ENCODE data around the gene TSPAN16. TPM values are rescaled to one million over a fixed set of nuclear protein-coding genes. Genes with fewer than 3 reads are reported as not detected.

Gene TSPAN16
- total and polyA plus RNA-seq, 10 donors = not detected

DNA sequence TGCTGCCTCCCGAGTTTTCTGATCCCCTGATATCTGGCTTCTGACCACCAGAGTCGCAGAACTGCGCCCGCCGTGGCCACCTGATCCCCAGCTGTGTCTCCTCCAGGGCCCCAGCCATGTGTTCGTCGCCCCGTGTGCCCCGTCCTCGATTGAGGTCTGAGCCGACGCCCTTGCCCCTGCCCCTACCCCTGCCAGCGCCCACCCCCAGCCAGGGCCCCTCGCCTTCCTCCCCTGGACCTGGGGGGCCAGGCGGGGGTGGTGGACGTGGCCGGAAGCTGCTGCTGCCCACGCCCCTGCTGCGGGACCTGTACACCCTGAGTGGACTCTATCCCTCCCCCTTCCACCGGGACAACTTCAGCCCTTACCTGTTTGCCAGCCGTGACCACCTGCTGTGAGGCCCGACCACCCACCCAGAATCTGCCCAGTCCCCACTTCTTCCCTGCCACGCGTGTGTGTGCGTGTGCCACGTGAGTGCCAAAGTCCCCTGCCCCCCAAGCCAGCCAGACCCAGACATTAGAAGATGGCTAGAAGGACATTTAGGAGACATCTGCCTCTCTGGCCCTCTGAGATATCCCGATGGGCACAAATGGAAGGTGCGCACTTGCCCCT is 68.4 kb downstream of the TSPAN16 start:
- TF ChIP-seq POLR2A (IDR thresholded peaks at IDR 0.05) (no peak), POLR2AphosphoS5 (IDR thresholded peaks at IDR 0.05) (no peak)
- TF ChIP-seq, protein P1, sequence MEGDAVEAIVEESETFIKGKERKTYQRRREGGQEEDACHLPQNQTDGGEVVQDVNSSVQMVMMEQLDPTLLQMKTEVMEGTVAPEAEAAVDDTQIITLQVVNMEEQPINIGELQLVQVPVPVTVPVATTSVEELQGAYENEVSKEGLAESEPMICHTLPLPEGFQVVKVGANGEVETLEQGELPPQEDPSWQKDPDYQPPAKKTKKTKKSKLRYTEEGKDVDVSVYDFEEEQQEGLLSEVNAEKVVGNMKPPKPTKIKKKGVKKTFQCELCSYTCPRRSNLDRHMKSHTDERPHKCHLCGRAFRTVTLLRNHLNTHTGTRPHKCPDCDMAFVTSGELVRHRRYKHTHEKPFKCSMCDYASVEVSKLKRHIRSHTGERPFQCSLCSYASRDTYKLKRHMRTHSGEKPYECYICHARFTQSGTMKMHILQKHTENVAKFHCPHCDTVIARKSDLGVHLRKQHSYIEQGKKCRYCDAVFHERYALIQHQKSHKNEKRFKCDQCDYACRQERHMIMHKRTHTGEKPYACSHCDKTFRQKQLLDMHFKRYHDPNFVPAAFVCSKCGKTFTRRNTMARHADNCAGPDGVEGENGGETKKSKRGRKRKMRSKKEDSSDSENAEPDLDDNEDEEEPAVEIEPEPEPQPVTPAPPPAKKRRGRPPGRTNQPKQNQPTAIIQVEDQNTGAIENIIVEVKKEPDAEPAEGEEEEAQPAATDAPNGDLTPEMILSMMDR (IDR thresholded peaks at IDR 0.05 in 8 of 11, conservative IDR thresholded peaks at IDR 0.05 in 3 of 11) = no peak
- H3K36me3 ChIP-seq = peaks cover 0 to 98% (median 25%) of the 10 kb centered on the region in 6 donors
- no peaks in the 10 kb centered on the region for H3K27me3 ChIP-seq (replicated peaks in 1 of 7)
- DNase-seq = no peak
- no peak overlapping the region for H3K4me3 ChIP-seq
- H3K4me1 ChIP-seq = peaks cover 0 to 18% (median 5%) of the 10 kb centered on the region in 6 donors
- 88 to 95% (median 94%) methylated on average over 23 to 28 of the region's 28 CpGs for WGBS, 5 donors
- no peak overlapping the region for H3K27ac ChIP-seq
- no peaks in the 10 kb centered on the region for H3K9me3 ChIP-seq
- intact Hi-C loops (cut with DNase I; ENCODE audit: low total_unique reads) = no loop called here

DNA sequence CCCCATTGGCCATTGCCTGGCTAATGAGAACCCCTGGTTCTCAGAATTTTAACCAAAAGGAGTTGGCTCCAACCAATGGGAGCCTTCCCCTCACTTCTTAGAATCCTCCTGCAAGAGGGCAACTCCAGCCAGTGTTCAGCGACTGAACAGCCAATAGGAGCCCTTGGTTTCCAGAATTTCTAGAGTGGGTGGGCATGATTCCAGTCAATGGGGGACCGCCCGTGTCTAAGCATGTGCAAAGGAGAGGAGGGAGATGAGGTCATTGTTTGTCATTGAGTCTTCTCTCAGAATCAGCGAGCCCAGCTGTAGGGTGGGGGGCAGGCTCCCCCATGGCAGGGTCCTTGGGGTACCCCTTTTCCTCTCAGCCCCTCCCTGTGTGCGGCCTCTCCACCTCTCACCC is 69.0 kb downstream of the TSPAN16 start:
- 86 to 93% (median 88%) methylated on average over 4 to 5 of the region's 5 CpGs for WGBS, 5 donors
- intact Hi-C loops (cut with DNase I; ENCODE audit: low total_unique reads) = no loop called here
- Histone ChIP-seq H3K27me3 (replicated peaks in 1 of 7) (no peaks in the 10 kb centered on the region), H3K9me3 (no peaks in the 10 kb centered on the region), H3K4me1 (peaks cover 0 to 18% (median 5%) of the 10 kb centered on the region in 6 donors), H3K4me3 (no peak overlapping the region), H3K36me3 (peaks cover 0 to 98% (median 25%) of the 10 kb centered on the region in 6 donors), H3K27ac (no peak overlapping the region)
- DNase-seq = no peak
- TF ChIP-seq, protein P1 (IDR thresholded peaks at IDR 0.05 in 8 of 11, conservative IDR thresholded peaks at IDR 0.05 in 3 of 11) = no peak
- no peak for TF ChIP-seq POLR2A (IDR thresholded peaks at IDR 0.05)
- no peak for TF ChIP-seq POLR2AphosphoS5 (IDR thresholded peaks at IDR 0.05)

Other genes with a start within 250 kb of the TSPAN16 start
- gene LDLR, start 206.7 kb upstream of the TSPAN16 start, total RNA-seq = 100 to 1,000 TPM in 1 of 7 donors, 10 to 100 TPM in 6; 17.9 to 117 (median 49.0) TPM
- 10 to 100 TPM in 1 of 3 donors, 1 to 10 TPM in 2; 7.0 to 15.7 (median 7.8) TPM for gene LDLR, start 206.7 kb upstream of the TSPAN16 start, polyA plus RNA-seq
- 1 to 10 TPM; 2.0 to 9.7 (median 3.6) TPM for gene SPC24, start 140.4 kb upstream of the TSPAN16 start, total RNA-seq
- 1 to 10 TPM; 1.7 to 4.4 (median 3.9) TPM for gene SPC24, start 140.4 kb upstream of the TSPAN16 start, polyA plus RNA-seq
- gene KANK2, start 98.6 kb upstream of the TSPAN16 start, total RNA-seq = 100 to 1,000 TPM in 4 of 7 donors, 10 to 100 TPM in 3; 47.7 to 144 (median 117) TPM
- gene KANK2, start 98.6 kb upstream of the TSPAN16 start, polyA plus RNA-seq = 10 to 100 TPM; 16.3 to 34.9 (median 20.1) TPM
- not detected for gene ANGPTL8, start 56.5 kb upstream of the TSPAN16 start, total RNA-seq
- under 1 TPM in 1 of 3 donors, not detected in 2; 0.30 TPM for gene ANGPTL8, start 56.5 kb upstream of the TSPAN16 start, polyA plus RNA-seq
- gene DOCK6, start 33.6 kb upstream of the TSPAN16 start, total RNA-seq = 100 to 1,000 TPM in 1 of 7 donors, 10 to 100 TPM in 6; 26.2 to 105 (median 57.3) TPM
- 10 to 100 TPM; 12.5 to 45.8 (median 40.2) TPM for gene DOCK6, start 33.6 kb upstream of the TSPAN16 start, polyA plus RNA-seq
- 10 to 100 TPM; 26.7 to 51.3 (median 43.5) TPM for gene RAB3D, start 43.5 kb downstream of the TSPAN16 start, total RNA-seq
- gene RAB3D, start 43.5 kb downstream of the TSPAN16 start, polyA plus RNA-seq = 1 to 10 TPM; 2.5 to 6.4 (median 3.3) TPM
- 100 to 1,000 TPM in 3 of 7 donors, 10 to 100 TPM in 4; 44.1 to 143 (median 54.2) TPM for gene TMEM205, start 50.1 kb downstream of the TSPAN16 start, total RNA-seq
- gene TMEM205, start 50.1 kb downstream of the TSPAN16 start, polyA plus RNA-seq = 10 to 100 TPM; 65.8 to 82.0 (median 73.4) TPM
- gene CCDC159, start 50.4 kb downstream of the TSPAN16 start, total RNA-seq = 10 to 100 TPM; 40.1 to 57.5 (median 51.3) TPM
- 10 to 100 TPM; 34.7 to 83.7 (median 73.9) TPM for gene CCDC159, start 50.4 kb downstream of the TSPAN16 start, polyA plus RNA-seq
- 10 to 100 TPM; 19.0 to 41.0 (median 26.6) TPM for gene PLPPR2, start 59.3 kb downstream of the TSPAN16 start, total RNA-seq
- 10 to 100 TPM in 1 of 3 donors, 1 to 10 TPM in 2; 4.2 to 10.8 (median 8.5) TPM for gene PLPPR2, start 59.3 kb downstream of the TSPAN16 start, polyA plus RNA-seq
- 1 to 10 TPM; 2.7 to 6.0 (median 4.0) TPM for gene SWSAP1, start 78.5 kb downstream of the TSPAN16 start, total RNA-seq
- gene SWSAP1, start 78.5 kb downstream of the TSPAN16 start, polyA plus RNA-seq = 1 to 10 TPM; 7.0 to 9.3 (median 8.3) TPM
- 10 to 100 TPM; 15.0 to 24.0 (median 19.9) TPM for gene EPOR, start 88.2 kb downstream of the TSPAN16 start, total RNA-seq
- gene EPOR, start 88.2 kb downstream of the TSPAN16 start, polyA plus RNA-seq = 1 to 10 TPM; 4.5 to 8.2 (median 5.6) TPM
- gene RGL3, start 123.2 kb downstream of the TSPAN16 start, total RNA-seq = 10 to 100 TPM; 17.9 to 57.7 (median 37.8) TPM
- 10 to 100 TPM in 2 of 3 donors, 1 to 10 TPM in 1; 5.1 to 16.4 (median 11.2) TPM for gene RGL3, start 123.2 kb downstream of the TSPAN16 start, polyA plus RNA-seq
- gene ODAD3, start 139.0 kb downstream of the TSPAN16 start, total RNA-seq = 1 to 10 TPM in 3 of 7 donors, under 1 TPM in 4; 0.23 to 2.3 (median 0.85) TPM
- gene ODAD3, start 139.0 kb downstream of the TSPAN16 start, polyA plus RNA-seq = 1 to 10 TPM in 2 of 3 donors, under 1 TPM in 1; 0.59 to 2.1 (median 1.7) TPM
- gene PRKCSH, start 139.5 kb downstream of the TSPAN16 start, total RNA-seq = 100 to 1,000 TPM; 114 to 258 (median 230) TPM
- 100 to 1,000 TPM in 1 of 3 donors, 10 to 100 TPM in 2; 80.3 to 105 (median 86.0) TPM for gene PRKCSH, start 139.5 kb downstream of the TSPAN16 start, polyA plus RNA-seq
- not detected for gene ELAVL3, start 184.9 kb downstream of the TSPAN16 start, total RNA-seq
- under 1 TPM in 1 of 3 donors, not detected in 2; 0.02 TPM for gene ELAVL3, start 184.9 kb downstream of the TSPAN16 start, polyA plus RNA-seq
- 10 to 100 TPM in 2 of 7 donors, 1 to 10 TPM in 5; 6.9 to 11.8 (median 9.0) TPM for gene ZNF653, start 209.7 kb downstream of the TSPAN16 start, total RNA-seq
- gene ZNF653, start 209.7 kb downstream of the TSPAN16 start, polyA plus RNA-seq = 10 to 100 TPM in 1 of 3 donors, 1 to 10 TPM in 2; 3.5 to 11.6 (median 8.8) TPM
- gene ECSIT, start 233.0 kb downstream of the TSPAN16 start, total RNA-seq = 10 to 100 TPM; 30.2 to 37.6 (median 35.4) TPM
- 10 to 100 TPM; 41.6 to 55.1 (median 52.1) TPM for gene ECSIT, start 233.0 kb downstream of the TSPAN16 start, polyA plus RNA-seq
- 1 to 10 TPM; 1.5 to 9.7 (median 7.7) TPM for gene CNN1, start 242.7 kb downstream of the TSPAN16 start, total RNA-seq
- 10 to 100 TPM in 2 of 3 donors, 1 to 10 TPM in 1; 5.3 to 13.0 (median 12.6) TPM for gene CNN1, start 242.7 kb downstream of the TSPAN16 start, polyA plus RNA-seq

All from spleen (tissue), 11 donors.